Hepatocyte (in vitro differentiated cells): ENCODE results near the gene CORO7. TPM values are rescaled to one million over a fixed set of nuclear protein-coding genes. Genes with fewer than 3 reads are reported as not detected.

Experiments used
- DNase-seq: peaks from one replicate; pipeline ENCODE4 v3.0.0-alpha.2; 2016; ENCODE audit warnings: low spot score
- H2AFZ ChIP-seq: fragments of 200-600 bp; sonication (generic); 2 replicates; pipeline ENCODE4 v1.6.0; 2016; ENCODE audit warnings: antibody characterized with exemption, mild to moderate bottlenecking
- H3K27ac ChIP-seq: fragments of 200-600 bp; sonication (generic); 2 replicates; pipeline ENCODE4 v1.5.1; 2016; ENCODE audit warnings: mild to moderate bottlenecking
- H3K27me3 ChIP-seq: fragments of 200-600 bp; sonication (generic); 2 replicates; pipeline ENCODE4 v1.6.1; 2016
- H3K36me3 ChIP-seq: fragments of 200-600 bp; sonication (generic); replicated peaks from 2 replicates; pipeline ENCODE4 v1.5.1; 2016; ENCODE audit warnings: low read depth; ENCODE audit not compliant: insufficient read depth
- H3K4me1 ChIP-seq: fragments of 200-600 bp; sonication (generic); 2 replicates; pipeline ENCODE4 v1.5.1; 2016; ENCODE audit warnings: mild to moderate bottlenecking, moderate library complexity; ENCODE audit not compliant: insufficient read depth
- H3K4me2 ChIP-seq: fragments of 200-600 bp; sonication (generic); 2 replicates; pipeline ENCODE4 v1.6.0; 2016
- H3K4me3 ChIP-seq: fragments of 200-600 bp; sonication (generic); 2 replicates; pipeline ENCODE4 v1.5.1; 2016; ENCODE audit warnings: mild to moderate bottlenecking
- H3K79me2 ChIP-seq: fragments of 200-600 bp; sonication (generic); 2 replicates; pipeline ENCODE4 v1.6.0; 2017; ENCODE audit warnings: mild to moderate bottlenecking
- H3K9me2 ChIP-seq: fragments of 200-600 bp; sonication (generic); replicated peaks from 2 replicates; pipeline ENCODE4 v1.6.0; 2017; ENCODE audit warnings: mild to moderate bottlenecking; ENCODE audit not compliant: insufficient read depth
- H3K9me3 ChIP-seq: fragments of 200-600 bp; sonication (generic); 2 replicates; pipeline ENCODE4 v1.5.1; 2016; ENCODE audit warnings: low read depth, mild to moderate bottlenecking
- H4K20me1 ChIP-seq: fragments of 200-600 bp; sonication (generic); 2 replicates; pipeline ENCODE4 v1.6.0; 2016; ENCODE audit warnings: mild to moderate bottlenecking; ENCODE audit not compliant: insufficient read depth, poor library complexity, severe bottlenecking
- EZH2 ChIP-seq: fragments of 200-600 bp; sonication (generic); IDR thresholded peaks from 2 replicates; pipeline ENCODE4 v1.6.1; 2016; ENCODE audit warnings: antibody characterized with exemption, mild to moderate bottlenecking, borderline replicate concordance
- EZH2phosphoT487 ChIP-seq: fragments of 200-600 bp; sonication (generic); IDR thresholded peaks from one replicate; pipeline ENCODE4 v1.6.1; 2018; ENCODE audit warnings: antibody characterized with exemption, mild to moderate bottlenecking, low read depth, moderate library complexity; ENCODE audit not compliant: unreplicated experiment, severe bottlenecking
- WGBS: methylation state at CpG from one replicate; pipeline ENCODE4 v1.1.6; 2016; ENCODE audit warnings: low lambda C conversion rate; ENCODE audit errors: missing lambda C conversion rate; 5-methylcytosine and 5-hydroxymethylcytosine counted together
- polyA plus RNA-seq: library from polyadenylated mRNA; unstranded; fragments of >200 nt; fragmentation: Nextera tagmentation; extraction: Ambion mirVana; gene quantifications from 2 replicates; pipeline ENCODE4 v1.2.1, GENCODE V29; 2016
- total RNA-seq: library from RNA; depleted of rRNA; stranded (reverse); fragments of >200 nt; gene quantifications from 2 replicates; pipeline ENCODE4 v1.2.3, GENCODE V29; 2014
- TF ChIP-seq, protein P1 (sequence below): fragments of 200-600 bp; sonication (generic); IDR thresholded peaks from 2 replicates; pipeline ENCODE4 v1.5.1; 2016; ENCODE audit warnings: antibody characterized with exemption, mild to moderate bottlenecking; ENCODE audit not compliant: poor library complexity

CORO7 gene
- total and polyA plus RNA-seq, 2 experiments from 2014 or later: 18.2 to 33.3 TPM

GRCh38 chr16:4420505-4421105 lies 4.2 kb upstream of the CORO7 start:
- no peaks in the 10 kb centered on the region for H3K79me2 ChIP-seq
- no peaks in the 10 kb centered on the region for H3K9me3 ChIP-seq
- WGBS: 85% methylated on average over 8 of the region's 8 CpGs
- no peaks in the 10 kb centered on the region for H3K36me3 ChIP-seq
- H3K27ac ChIP-seq: peak overlapping the region; percentile 60
- no peaks in the 10 kb centered on the region for H3K9me2 ChIP-seq
- H2AFZ ChIP-seq: no peak overlapping the region
- H4K20me1 ChIP-seq: no peaks in the 10 kb centered on the region
- no peak overlapping the region for H3K4me3 ChIP-seq
- no peaks in the 10 kb centered on the region for H3K4me1 ChIP-seq
- no peak for DNase-seq
- H3K4me2 ChIP-seq: peak overlapping the region; percentile 19
- no peak for TF ChIP-seq EZH2
- TF ChIP-seq, protein P1, sequence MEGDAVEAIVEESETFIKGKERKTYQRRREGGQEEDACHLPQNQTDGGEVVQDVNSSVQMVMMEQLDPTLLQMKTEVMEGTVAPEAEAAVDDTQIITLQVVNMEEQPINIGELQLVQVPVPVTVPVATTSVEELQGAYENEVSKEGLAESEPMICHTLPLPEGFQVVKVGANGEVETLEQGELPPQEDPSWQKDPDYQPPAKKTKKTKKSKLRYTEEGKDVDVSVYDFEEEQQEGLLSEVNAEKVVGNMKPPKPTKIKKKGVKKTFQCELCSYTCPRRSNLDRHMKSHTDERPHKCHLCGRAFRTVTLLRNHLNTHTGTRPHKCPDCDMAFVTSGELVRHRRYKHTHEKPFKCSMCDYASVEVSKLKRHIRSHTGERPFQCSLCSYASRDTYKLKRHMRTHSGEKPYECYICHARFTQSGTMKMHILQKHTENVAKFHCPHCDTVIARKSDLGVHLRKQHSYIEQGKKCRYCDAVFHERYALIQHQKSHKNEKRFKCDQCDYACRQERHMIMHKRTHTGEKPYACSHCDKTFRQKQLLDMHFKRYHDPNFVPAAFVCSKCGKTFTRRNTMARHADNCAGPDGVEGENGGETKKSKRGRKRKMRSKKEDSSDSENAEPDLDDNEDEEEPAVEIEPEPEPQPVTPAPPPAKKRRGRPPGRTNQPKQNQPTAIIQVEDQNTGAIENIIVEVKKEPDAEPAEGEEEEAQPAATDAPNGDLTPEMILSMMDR: no peak
- no peak for TF ChIP-seq EZH2phosphoT487
- no peaks in the 10 kb centered on the region for H3K27me3 ChIP-seq

GRCh38 chr16:4419402-4419959 lies 3.1 kb upstream of the CORO7 start:
- DNase-seq: no peak
- Histone ChIP-seq H3K4me2 (no peak overlapping the region), H2AFZ (no peak overlapping the region), H3K9me2 (no peaks in the 10 kb centered on the region), H3K79me2 (peaks cover 10% of the 10 kb centered on the region), H3K4me3 (no peak overlapping the region), H3K27ac (no peak overlapping the region), H3K36me3 (no peaks in the 10 kb centered on the region), H4K20me1 (peaks cover 10% of the 10 kb centered on the region), H3K9me3 (no peaks in the 10 kb centered on the region), H3K27me3 (no peaks in the 10 kb centered on the region), H3K4me1 (peaks cover 7% of the 10 kb centered on the region)
- 88% methylated on average over 7 of the region's 7 CpGs for WGBS
- TF ChIP-seq EZH2: no peak
- TF ChIP-seq, protein P1: no peak
- no peak for TF ChIP-seq EZH2phosphoT487

DNA sequence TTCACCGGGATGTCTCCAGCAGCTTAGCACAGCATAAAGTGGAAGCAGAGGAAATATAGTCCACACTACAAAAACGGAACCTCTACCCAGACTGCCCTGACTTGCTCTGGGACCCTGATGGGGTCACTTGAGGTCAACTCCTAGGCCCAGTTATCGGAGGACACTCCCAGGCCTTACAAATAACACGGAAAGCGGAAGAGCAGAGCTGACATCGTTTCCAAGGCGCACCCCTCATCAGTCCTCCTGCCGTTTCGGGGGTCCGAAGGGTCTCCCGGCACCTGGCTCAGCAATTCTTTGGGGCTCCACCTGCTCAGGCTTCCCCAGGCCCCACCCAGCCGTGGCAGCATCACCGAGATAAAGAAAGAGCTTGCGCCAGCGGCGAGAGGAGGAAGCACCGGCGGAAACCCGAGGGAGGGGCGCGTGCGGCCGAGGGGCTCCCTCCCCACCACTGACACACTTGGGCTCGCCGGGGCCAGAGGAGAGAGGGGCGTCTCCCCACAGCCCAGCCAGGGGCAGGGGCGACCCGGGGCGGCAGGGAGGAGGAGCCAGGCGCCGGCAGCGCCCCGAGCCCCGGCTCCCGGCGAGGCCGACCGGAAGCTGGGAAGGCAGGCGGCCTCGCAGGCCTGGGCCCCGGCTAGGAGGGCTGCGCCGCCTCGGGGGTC lies 727 bp downstream of the CORO7 start:
- Histone ChIP-seq H3K4me2 (peak overlapping the region; percentile 97), H3K9me2 (no peaks in the 10 kb centered on the region), H3K79me2 (peaks cover 26% of the 10 kb centered on the region), H3K4me1 (peaks cover 7% of the 10 kb centered on the region), H3K4me3 (peak overlapping the region; percentile 88), H3K36me3 (no peaks in the 10 kb centered on the region), H2AFZ (peak overlapping the region; percentile 53), H4K20me1 (peaks cover 10% of the 10 kb centered on the region), H3K27me3 (no peaks in the 10 kb centered on the region), H3K27ac (peak overlapping the region; percentile 84), H3K9me3 (no peaks in the 10 kb centered on the region)
- 14% methylated on average over 21 of the region's 44 CpGs for WGBS
- DNase-seq: peak; percentile 66
- TF ChIP-seq EZH2phosphoT487 (no peak), EZH2 (no peak)
- TF ChIP-seq, protein P1: no peak
